HG03520 (cell line): Measurements from ENCODE around the gene C1orf21.

ENCODE experiments used
- ATAC-seq: cut with Tn5 transposase; IDR thresholded peaks from one replicate; pipeline ENCODE4 v1.9.1; 2021; ENCODE audit warnings: mild to moderate bottlenecking, moderate library complexity; ENCODE audit not compliant: unreplicated experiment

C1orf21 gene

GRCh38 chr1:184409011-184409410 is 22.2 kb downstream of the C1orf21 start:
- no peak for ATAC-seq

GRCh38 chr1:184412472-184412871 is 25.6 kb downstream of the C1orf21 start:
- no peak for ATAC-seq

- ATAC-seq, result no peak
Observed at GRCh38 chr1:184416481-184416880, 29.7 kb downstream of the C1orf21 start.

DNA sequence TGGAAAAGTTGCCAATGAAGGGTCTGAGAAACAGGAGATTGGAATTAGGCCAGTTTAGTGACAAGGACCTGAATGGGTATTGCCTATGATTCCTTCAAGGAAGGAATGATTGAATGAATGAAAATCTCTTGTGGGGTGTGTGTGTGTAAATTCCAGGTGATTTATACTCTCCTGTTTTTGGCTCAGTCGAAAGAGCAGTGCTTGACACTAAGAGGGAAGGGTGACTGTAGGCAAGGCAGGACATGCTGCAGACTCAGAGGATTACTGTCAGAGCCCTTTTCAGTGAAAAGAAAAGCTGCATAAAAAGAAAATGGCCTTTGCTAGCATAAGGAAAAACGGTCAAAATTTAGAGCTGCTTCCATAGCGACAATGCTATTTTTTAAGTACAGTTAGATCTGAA is 30.1 kb downstream of the C1orf21 start:
- no peak for ATAC-seq

DNA sequence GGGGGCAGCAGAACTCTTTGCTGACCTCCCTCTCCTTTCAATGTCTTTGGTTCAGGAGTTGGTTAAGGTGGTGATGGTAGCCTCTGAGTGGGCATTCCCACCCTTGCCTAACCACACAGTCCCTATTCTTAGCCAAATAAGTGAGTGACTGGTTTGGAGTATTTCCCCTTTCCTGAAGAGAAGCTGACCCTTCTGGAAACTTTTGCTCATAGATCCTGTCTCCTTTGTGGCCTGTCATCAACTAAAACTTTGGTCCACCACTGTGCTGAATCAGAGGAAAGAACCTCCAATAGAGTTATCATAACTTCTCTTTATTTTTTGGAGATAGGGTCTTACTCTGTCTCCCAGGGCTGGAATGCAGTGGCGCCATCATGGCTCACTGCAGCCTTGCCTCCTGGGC is 31.1 kb downstream of the C1orf21 start:
- ATAC-seq, result no peak

GRCh38 chr1:184418652-184419349 is 32.0 kb downstream of the C1orf21 start:
- ATAC-seq, result no peak

GRCh38 chr1:184419350-184420161 is 32.7 kb downstream of the C1orf21 start:
- no peak for ATAC-seq

DNA sequence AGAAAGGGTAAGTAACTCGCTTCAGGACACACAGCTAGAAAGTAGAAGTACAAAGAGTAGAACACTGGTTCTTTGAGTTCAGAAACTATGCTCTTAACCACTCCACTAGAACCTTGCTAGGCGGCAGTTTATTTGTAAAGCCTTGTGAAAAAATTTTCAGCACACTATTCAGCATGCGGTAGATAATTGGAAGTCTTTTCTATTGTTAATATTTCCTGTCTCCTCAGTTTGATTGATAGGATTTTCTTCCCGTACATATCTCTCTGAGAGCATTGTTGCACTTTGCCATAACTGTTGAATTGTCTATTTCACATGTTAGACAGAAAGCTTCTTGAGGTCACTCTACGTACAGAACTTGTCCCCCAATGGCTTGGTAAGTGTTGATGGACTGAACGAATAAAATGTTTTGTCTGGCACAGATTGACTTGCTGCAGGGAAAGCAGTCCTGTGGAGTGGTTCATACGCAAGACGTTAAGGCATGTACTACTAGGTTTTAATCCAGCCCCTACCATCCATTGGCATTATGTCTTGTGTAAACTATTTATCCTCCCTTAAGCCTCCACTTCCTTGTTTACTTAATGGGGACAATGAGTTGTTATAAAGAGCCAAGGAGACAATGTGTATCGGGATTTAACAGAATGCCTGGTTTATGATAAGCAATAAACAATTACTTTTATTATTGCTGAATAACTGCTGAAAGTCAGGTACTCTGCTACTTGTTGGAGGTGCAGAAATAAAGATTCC is 35.8 kb downstream of the C1orf21 start:
- no peak for ATAC-seq

DNA sequence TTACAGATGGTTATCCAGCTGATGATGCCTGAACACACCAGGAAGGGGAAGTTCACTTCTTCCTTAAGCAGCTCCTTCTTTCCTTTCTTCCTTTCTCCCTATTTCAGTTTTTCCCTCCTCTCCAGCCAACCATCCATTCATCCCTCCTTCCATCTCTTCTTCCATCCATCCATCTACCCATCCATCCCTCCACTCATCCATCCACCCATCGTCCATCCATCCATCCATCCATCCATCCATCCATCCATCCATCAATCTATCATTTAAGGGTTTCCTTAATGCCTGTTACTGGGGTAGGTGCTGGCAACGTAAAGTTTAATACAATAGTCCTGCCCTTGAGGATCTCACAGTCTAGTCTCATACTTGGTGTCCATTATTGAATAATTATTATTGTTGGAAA is 36.8 kb downstream of the C1orf21 start:
- no peak for ATAC-seq

GRCh38 chr1:184424157-184424556 is 37.3 kb downstream of the C1orf21 start:
- ATAC-seq, result no peak

- no peak for ATAC-seq
Observed at GRCh38 chr1:184424945-184425344, 38.1 kb downstream of the C1orf21 start.

GRCh38 chr1:184425449-184426277 is 38.8 kb downstream of the C1orf21 start:
- ATAC-seq, result no peak

DNA sequence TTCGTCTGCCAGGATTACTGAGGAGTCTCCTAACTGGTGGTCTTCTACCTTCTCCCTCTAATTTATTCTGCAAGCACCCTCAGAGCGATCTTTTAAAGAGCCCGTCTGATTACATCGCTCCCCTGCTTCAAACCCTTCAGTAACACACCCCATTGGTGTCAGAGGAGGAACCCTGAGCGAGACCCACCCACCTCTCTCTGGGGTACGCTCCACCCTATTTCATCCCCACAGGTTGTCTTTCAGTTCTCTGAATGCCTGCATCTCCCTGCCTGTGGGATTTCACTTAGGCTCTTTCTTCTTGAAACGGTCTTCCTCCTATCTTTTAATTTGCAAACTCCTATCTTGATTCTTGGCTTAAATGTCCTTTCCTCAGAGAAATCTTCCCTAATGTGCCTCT is 39.4 kb downstream of the C1orf21 start:
- ATAC-seq, result no peak

GRCh38 chr1:184427722-184428121 is 40.9 kb downstream of the C1orf21 start:
- ATAC-seq, result no peak

DNA sequence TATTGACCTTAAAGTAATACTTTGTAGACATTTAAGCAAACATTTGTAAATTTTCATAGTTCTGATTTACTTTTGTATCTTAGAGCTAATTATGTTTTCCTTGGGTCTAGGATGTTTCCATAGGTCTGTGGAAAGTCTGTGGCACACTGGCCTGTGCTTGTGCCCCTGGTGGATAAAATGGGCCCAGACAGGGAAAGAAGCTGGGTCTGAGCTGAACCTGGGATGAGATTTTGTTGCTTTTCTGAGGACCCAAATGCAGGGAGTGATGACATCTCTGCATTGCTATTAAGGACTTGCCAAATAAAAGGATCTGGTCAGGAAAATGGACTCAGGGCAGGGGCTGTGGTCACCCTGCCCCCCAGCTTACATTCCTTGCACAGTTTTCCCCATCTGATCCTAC is 41.8 kb downstream of the C1orf21 start:
- ATAC-seq, result no peak

- ATAC-seq, result no peak
Observed at GRCh38 chr1:184429335-184429734, 42.5 kb downstream of the C1orf21 start.

- no peak for ATAC-seq
Observed at GRCh38 chr1:184433956-184434502, 47.2 kb downstream of the C1orf21 start.

DNA sequence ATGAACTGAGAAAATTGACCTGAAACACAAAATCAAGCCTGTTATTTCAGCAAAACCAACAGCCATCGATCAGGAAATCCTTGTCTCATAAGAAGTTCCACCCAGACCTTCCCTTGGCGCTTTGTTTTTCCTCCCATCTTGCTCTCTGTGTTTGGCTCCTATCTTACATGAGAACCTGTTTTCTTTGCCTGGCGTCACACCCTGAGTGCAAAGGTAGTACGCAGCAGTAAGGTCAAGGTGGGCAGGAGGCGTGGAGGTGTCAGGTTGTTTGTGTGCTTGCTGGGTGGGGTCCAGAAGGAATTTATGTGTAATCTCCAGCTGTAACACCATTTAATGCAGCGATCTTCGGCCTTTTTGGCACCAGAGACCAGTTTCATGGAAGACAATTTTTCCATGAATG is 50.5 kb downstream of the C1orf21 start:
- ATAC-seq, result no peak

DNA sequence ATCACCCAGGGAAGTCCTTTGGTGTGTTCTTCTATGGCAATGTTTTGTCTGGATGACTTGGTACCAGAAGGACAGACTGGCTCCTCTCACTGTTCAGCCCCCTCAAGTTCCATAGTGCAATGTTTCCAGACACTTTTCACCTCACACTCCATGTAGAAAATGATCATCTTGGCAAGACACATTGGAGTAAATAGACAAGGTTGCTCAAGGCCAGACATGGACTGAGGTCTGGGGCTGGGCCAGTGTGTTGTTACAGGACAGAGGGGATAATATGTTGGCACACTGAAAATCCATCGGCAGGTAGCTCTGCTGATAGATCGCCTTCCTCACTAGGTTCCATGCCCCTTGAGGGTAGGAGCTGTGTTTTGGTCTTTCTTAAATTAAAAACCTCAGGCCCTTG is 51.5 kb downstream of the C1orf21 start:
- no peak for ATAC-seq

GRCh38 chr1:184442260-184442659 is 55.4 kb downstream of the C1orf21 start:
- no peak for ATAC-seq

GRCh38 chr1:184443201-184443600 is 56.4 kb downstream of the C1orf21 start:
- no peak for ATAC-seq
